ENCODE results near the gene ZNF500. TPM values are rescaled to one million over a fixed set of nuclear protein-coding genes. Genes with fewer than 3 reads are reported as not detected.

ZNF500 gene
- total RNA-seq, 1 experiment from 2014 or later: 20.1 TPM

DNA sequence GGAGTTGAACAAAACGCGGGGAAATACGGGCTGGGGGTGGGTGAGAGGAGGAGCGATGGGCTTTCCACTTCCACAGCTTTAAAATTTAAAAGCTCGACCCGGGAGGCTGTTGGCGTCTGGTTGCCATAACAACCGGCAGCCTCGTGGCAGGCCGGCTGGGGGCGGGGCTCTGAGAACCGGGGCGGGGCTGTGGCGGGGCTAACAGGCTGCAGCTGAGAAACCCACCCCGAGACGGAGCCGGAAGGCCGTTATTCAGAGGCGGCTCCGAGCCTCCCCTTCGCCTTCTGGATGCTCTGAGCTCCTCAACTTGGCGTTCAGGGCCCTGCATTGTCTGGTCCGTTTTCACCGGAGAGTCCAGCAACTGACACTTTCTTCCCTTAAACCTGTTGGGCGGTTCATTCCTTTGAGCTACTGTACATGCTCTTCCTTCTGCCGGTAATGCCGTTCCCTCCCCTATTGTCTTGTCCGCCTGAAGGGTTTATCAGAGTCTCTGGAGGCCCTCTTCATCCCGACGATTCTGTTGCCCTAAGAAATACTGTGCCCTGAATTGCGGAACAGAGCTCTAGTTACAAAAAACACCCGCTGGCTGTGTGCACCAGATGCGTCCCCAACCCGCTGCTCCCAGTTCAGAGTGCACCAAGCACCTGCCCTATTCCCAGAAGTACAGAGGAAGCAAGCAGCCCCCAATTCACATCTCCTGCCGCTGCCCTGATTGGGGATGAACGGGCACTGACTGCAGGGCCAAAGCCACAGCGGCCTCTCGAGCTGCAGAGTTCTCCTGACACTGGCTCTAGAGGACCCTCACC, 32.0 kb downstream of the ZNF500 start:
- peaks cover 8 to 19% of the 10 kb centered on the region in 2 experiments for H3K4me1 ChIP-seq (ENCODE audit: control insufficient read depth in 1 of 2, insufficient read depth in 2 of 2, low read length in 2 of 2)
- intact Hi-C loops (cut with micrococcal nuclease): loop anchor here (1.0 to 5.0 kb wide), 4 partner anchors 32 to 222 kb away; partner anchors contain the start of genes ROGDI, SEC14L5 and ZNF500
- ChIA-PET RAD21 (ENCODE audit: low non-redundant PET in 1 of 2, low total read pairs in 2 of 2, uncharacterized antibody in 2 of 2, unreplicated experiment in 2 of 2) (interaction anchor here in 1 of 2 experiments (1.0 kb wide), 2 partner anchors 41 to 180 kb away, joined by 3 read pairs; no protein-coding TSS in a partner anchor), POLR2A (interaction anchor here (0.7 to 1.9 kb wide), 7 partner anchors 9 to 210 kb away, joined by 3 to 8 read pairs (median 5); partner anchors contain the start of gene ROGDI), CTCF (interaction anchor here (1.5 to 1.6 kb wide), 3 partner anchors 11 to 221 kb away, joined by 3 to 11 read pairs (median 4); partner anchors contain the start of gene MGRN1)
- DNase-seq (ENCODE audit: low read depth, low spot score) (peak; percentile 40), ATAC-seq (peak; percentile 69)
- peak overlapping the region; percentile 94 for H3K9ac ChIP-seq (ENCODE audit: low read length)
- peak overlapping the region; percentile 96 for H3K4me2 ChIP-seq (ENCODE audit: low read length)
- peak overlapping the region; percentile 97 for H3K4me3 ChIP-seq (replicated peaks in 1 of 2; ENCODE audit: low read depth in 1 of 2, low read length in 2 of 2)
- TF ChIP-seq POLR2AphosphoS5 (IDR thresholded peaks at IDR 0.05; ENCODE audit: low read depth, low read length): peak; percentile 13; the same call in 1 of the 2 replicates
- peak; percentile 15 for TF ChIP-seq SIN3A (IDR thresholded peaks at IDR 0.05; ENCODE audit: low read depth)
- no peak for TF ChIP-seq CBX3 (IDR thresholded peaks at IDR 0.05; ENCODE audit: low read depth)
- TF ChIP-seq MAX (IDR thresholded peaks at IDR 0.05): peak; percentile 64
- TF ChIP-seq CTCF (IDR thresholded peaks at IDR 0.05 in 2 of 3, conservative IDR thresholded peaks at IDR 0.05 in 1 of 3; ENCODE audit: borderline replicate concordance in 1 of 3, insufficient read depth in 1 of 3, low read depth in 2 of 3, low read length in 2 of 3): no peak
- TF ChIP-seq EGR1 (IDR thresholded peaks at IDR 0.05; ENCODE audit: low read depth): no peak
- no peaks in the 10 kb centered on the region for H4K20me1 ChIP-seq (ENCODE audit: insufficient read depth)
- H3K9me2 ChIP-seq (ENCODE audit: insufficient read depth): no peaks in the 10 kb centered on the region
- no TSS peak for BruUV-seq (replicated peaks)
- H3K79me2 ChIP-seq (ENCODE audit: insufficient read depth, low read length): peaks cover 28% of the 10 kb centered on the region
- no peaks in the 10 kb centered on the region for H3K9me3 ChIP-seq (ENCODE audit: control insufficient read depth in 1 of 2, insufficient read depth in 1 of 2, low read depth in 1 of 2, low read length in 2 of 2)
- peak overlapping the region; percentile 31 for H2AFZ ChIP-seq (ENCODE audit: low read depth, low read length, poor library complexity, severe bottlenecking)
- peak overlapping the region; percentile 83 for H3K27ac ChIP-seq (ENCODE audit: low read depth, low read length)
- no peaks in the 10 kb centered on the region for H3K27me3 ChIP-seq (ENCODE audit: insufficient read depth, low read length)
- H3K36me3 ChIP-seq (ENCODE audit: control insufficient read depth in 1 of 2, insufficient read depth in 2 of 2, low read length in 2 of 2): peaks cover 0 to 5% of the 10 kb centered on the region in 2 experiments; a peak in 1 of 4 replicates
